Measurements from ENCODE around the gene RIMS4.

Gene RIMS4

GRCh38 chr20:44743916-44744655 lies 66.3 kb downstream of the RIMS4 start:
- H3K4me3 ChIP-seq (ENCODE audit: low read length): no peak overlapping the region
- DNase-seq (ENCODE audit: low read depth): no peak
- no peak for TF ChIP-seq CTCF (conservative IDR thresholded peaks at IDR 0.05; ENCODE audit: low read depth, low read length)

DNA sequence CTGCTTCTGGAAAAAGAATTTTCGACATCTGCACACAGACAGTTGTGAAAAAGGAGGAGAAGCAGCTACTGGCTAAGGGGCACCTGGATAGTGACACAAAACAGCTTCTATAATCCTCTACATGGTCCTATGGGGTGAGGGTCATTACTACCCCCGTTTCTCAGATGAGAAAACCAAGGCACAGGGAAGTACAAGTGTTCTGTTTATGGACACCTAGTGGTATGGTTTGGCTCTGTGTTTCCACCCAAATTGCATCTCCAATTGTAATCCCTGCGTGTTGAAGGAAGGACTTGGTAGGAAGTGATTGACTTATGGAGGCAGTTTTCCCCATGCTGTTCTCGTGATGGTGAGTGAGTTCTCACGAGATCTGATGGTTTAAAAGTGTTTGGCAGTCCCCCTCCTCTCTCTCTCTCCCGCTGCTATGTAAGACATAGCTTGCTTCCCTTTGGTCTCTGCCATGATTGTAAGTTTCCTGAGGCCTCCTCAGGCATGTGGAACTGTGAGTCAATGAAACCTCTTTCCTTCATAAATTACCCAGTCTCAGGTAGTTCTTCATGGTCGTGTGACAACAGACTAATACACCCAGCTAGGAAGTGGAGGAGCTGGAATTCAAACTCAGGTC lies 67.2 kb downstream of the RIMS4 start:
- no peak for DNase-seq (ENCODE audit: low read depth)
- TF ChIP-seq CTCF (conservative IDR thresholded peaks at IDR 0.05; ENCODE audit: low read depth, low read length): no peak
- no peak overlapping the region for H3K4me3 ChIP-seq (ENCODE audit: low read length)

GRCh38 chr20:44742304-44743079 lies 67.9 kb downstream of the RIMS4 start:
- no peak overlapping the region for H3K4me3 ChIP-seq (ENCODE audit: low read length)
- DNase-seq (ENCODE audit: low read depth): no peak
- TF ChIP-seq CTCF (conservative IDR thresholded peaks at IDR 0.05; ENCODE audit: low read depth, low read length): no peak

DNA sequence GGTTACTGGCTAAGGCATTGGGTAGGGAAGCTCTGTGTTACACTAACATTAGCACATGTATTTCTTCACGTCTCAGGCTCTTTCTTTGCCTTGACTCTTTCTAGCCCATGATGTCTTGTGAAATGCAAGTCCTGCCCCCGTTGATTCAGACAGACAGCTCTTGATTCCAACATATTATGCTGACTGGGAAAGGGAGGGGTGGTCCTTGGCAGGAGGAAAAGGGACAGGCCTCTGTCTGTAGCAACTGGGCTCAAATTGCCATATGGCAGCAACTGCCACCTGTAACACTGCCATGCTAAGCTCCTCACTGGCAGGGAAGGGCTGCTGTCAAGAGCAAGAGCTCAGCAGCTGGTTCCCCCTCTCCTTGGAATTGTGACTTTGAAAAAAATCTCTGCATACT lies 70.4 kb downstream of the RIMS4 start:
- H3K4me3 ChIP-seq (ENCODE audit: low read length): no peak overlapping the region
- no peak for DNase-seq (ENCODE audit: low read depth)
- TF ChIP-seq CTCF (conservative IDR thresholded peaks at IDR 0.05; ENCODE audit: low read depth, low read length): no peak

- no peak for DNase-seq (ENCODE audit: low read depth)
- no peak overlapping the region for H3K4me3 ChIP-seq (ENCODE audit: low read length)
- no peak for TF ChIP-seq CTCF (conservative IDR thresholded peaks at IDR 0.05; ENCODE audit: low read depth, low read length)
Measured at GRCh38 chr20:44738813-44739477, 71.4 kb downstream of the RIMS4 start.

- TF ChIP-seq CTCF (conservative IDR thresholded peaks at IDR 0.05; ENCODE audit: low read depth, low read length): no peak
- no peak overlapping the region for H3K4me3 ChIP-seq (ENCODE audit: low read length)
Measured at GRCh38 chr20:44737116-44737515, 73.2 kb downstream of the RIMS4 start.

More at GRCh38 chr20:44737116-44737515, 73.2 kb downstream of the RIMS4 start:
- DNase-seq (ENCODE audit: low read depth): no peak

All from retinal pigment epithelial cell (primary cell).